ENCODE results near the gene KLHL21. TPM values are rescaled to one million over a fixed set of nuclear protein-coding genes. Genes with fewer than 3 reads are reported as not detected.

The KLHL21 gene
- total and polyA plus RNA-seq, 9 of the 15 experiments (the other 6 are each of a cell fraction or from before 2014, with no cell fraction given): 2.1 to 42.1 (median 17.5) TPM

DNA sequence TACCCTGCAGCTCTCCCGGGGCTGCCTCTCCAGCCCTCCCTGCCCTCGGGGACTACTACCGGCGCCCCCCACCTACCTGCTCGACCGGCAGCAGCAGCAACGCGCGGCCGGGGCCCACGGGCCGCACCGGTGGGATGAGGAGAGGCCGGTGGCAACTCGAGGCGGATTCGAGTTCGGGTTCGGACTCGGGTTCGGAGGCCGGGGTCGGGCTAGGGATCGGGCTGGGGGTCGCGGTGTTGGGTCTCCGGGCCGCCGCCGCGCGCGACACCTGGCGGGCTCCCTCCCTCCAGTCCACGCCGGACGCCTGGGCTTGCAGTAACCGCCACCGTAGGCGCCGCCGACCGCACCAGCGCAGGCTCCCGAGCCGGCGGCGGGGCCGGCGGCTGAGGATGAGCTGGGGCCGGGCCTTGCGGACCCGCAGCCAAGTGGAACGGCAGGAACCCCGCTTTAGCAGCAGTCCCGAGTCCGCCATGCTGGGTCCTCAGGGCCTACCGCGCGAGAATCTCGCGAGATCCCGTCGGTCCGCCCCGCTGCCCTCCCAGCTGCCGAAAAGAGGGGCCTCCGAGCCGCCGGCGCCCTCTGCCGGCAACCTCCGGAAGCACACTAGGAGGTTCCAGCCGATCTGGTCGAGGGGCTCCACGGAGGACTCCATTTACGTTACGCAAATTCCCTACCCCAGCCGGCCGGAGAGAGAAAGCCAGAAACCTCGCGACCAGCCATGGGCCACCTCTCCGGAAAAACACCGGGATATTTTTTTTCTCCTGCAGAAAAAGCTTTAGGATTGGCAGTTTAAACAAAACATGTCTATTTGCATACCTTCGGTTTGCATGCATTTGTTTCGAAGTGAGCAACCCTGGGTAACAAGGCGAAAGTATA lies 48.4 kb downstream of the KLHL21 start, which contains the start of gene NOL9 (continued):
- TF ChIP-seq KDM1A (IDR thresholded peaks at IDR 0.05) (no peak), ZNF217 (CRISPR knock-in tag; IDR thresholded peaks at IDR 0.05) (no peak), BRD9 (IDR thresholded peaks at IDR 0.05; ENCODE audit: low read depth, partially characterized antibody) (no peak), ZNF3 (CRISPR knock-in tag; IDR thresholded peaks at IDR 0.05) (no peak), ZNF197 (CRISPR knock-in tag; IDR thresholded peaks at IDR 0.05; ENCODE audit: low read depth) (peak; percentile 27; the same call in 1 of the 2 replicates), HMGN3 (IDR thresholded peaks at IDR 0.05; ENCODE audit: borderline replicate concordance, extremely low read depth, insufficient read length, low read depth, low read length) (peak; percentile 72), EP400 (IDR thresholded peaks at IDR 0.05) (peak; percentile 90), MXI1 (IDR thresholded peaks at IDR 0.05; ENCODE audit: low read depth, low read length) (peak; percentile 90), USF2 (CRISPR knock-in tag; IDR thresholded peaks at IDR 0.05) (no peak), LEF1 (IDR thresholded peaks at IDR 0.05) (no peak), SMARCB1 (IDR thresholded peaks at IDR 0.05; ENCODE audit: insufficient read length, low read depth) (no peak), ZNF717 (CRISPR knock-in tag; IDR thresholded peaks at IDR 0.05) (no peak), IFI16 (CRISPR knock-in tag; IDR thresholded peaks at IDR 0.05) (no peak), KLF10 (CRISPR knock-in tag; IDR thresholded peaks at IDR 0.05) (no peak), GABPA (tag; conservative IDR thresholded peaks at IDR 0.05; ENCODE audit: low read depth) (0 out of 2 replicates have a peak, but pooled peaks have one; percentile 38), SLC30A9 (CRISPR knock-in tag; IDR thresholded peaks at IDR 0.05) (no peak), ZNF133 (CRISPR knock-in tag; IDR thresholded peaks at IDR 0.05) (no peak; the same call in 1 of the 2 replicates), TAF15 (IDR thresholded peaks at IDR 0.05; ENCODE audit: low read depth, low read length) (no peak), ETV5 (CRISPR knock-in tag; IDR thresholded peaks at IDR 0.05; ENCODE audit: low read depth) (peak; percentile 77; the same call in 1 of the 2 replicates)
- TF ChIP-seq, protein P1, sequence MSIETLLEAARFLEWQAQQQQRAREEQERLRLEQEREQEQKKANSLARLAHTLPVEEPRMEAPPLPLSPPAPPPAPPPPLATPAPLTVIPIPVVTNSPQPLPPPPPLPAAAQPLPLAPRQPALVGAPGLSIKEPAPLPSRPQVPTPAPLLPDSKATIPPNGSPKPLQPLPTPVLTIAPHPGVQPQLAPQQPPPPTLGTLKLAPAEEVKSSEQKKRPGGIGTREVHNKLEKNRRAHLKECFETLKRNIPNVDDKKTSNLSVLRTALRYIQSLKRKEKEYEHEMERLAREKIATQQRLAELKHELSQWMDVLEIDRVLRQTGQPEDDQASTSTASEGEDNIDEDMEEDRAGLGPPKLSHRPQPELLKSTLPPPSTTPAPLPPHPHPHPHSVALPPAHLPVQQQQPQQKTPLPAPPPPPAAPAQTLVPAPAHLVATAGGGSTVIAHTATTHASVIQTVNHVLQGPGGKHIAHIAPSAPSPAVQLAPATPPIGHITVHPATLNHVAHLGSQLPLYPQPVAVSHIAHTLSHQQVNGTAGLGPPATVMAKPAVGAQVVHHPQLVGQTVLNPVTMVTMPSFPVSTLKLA (conservative IDR thresholded peaks at IDR 0.05): peak; percentile 69 to 86
- TF ChIP-seq, protein P2, sequence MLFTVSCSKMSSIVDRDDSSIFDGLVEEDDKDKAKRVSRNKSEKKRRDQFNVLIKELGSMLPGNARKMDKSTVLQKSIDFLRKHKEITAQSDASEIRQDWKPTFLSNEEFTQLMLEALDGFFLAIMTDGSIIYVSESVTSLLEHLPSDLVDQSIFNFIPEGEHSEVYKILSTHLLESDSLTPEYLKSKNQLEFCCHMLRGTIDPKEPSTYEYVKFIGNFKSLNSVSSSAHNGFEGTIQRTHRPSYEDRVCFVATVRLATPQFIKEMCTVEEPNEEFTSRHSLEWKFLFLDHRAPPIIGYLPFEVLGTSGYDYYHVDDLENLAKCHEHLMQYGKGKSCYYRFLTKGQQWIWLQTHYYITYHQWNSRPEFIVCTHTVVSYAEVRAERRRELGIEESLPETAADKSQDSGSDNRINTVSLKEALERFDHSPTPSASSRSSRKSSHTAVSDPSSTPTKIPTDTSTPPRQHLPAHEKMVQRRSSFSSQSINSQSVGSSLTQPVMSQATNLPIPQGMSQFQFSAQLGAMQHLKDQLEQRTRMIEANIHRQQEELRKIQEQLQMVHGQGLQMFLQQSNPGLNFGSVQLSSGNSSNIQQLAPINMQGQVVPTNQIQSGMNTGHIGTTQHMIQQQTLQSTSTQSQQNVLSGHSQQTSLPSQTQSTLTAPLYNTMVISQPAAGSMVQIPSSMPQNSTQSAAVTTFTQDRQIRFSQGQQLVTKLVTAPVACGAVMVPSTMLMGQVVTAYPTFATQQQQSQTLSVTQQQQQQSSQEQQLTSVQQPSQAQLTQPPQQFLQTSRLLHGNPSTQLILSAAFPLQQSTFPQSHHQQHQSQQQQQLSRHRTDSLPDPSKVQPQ (CRISPR knock-in tag; IDR thresholded peaks at IDR 0.05; ENCODE audit: borderline replicate concordance): no peak
- TF ChIP-seq, protein P3, sequence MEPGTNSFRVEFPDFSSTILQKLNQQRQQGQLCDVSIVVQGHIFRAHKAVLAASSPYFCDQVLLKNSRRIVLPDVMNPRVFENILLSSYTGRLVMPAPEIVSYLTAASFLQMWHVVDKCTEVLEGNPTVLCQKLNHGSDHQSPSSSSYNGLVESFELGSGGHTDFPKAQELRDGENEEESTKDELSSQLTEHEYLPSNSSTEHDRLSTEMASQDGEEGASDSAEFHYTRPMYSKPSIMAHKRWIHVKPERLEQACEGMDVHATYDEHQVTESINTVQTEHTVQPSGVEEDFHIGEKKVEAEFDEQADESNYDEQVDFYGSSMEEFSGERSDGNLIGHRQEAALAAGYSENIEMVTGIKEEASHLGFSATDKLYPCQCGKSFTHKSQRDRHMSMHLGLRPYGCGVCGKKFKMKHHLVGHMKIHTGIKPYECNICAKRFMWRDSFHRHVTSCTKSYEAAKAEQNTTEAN (CRISPR knock-in tag; IDR thresholded peaks at IDR 0.05): no peak
